HG03097 (cell line): ENCODE results near the gene SBK1.

ENCODE experiments used
- ATAC-seq: cut with Tn5 transposase; IDR thresholded peaks from one replicate; pipeline ENCODE4 v1.9.1; 2021; ENCODE audit not compliant: unreplicated experiment, low FRiP score

SBK1 gene

GRCh38 chr16:28303132-28303531 lies 10.8 kb downstream of the SBK1 start:
- ATAC-seq = no peak

- ATAC-seq = no peak
Observed at GRCh38 chr16:28304214-28304613, 11.9 kb downstream of the SBK1 start.

GRCh38 chr16:28307936-28308335 lies 15.6 kb downstream of the SBK1 start:
- no peak for ATAC-seq

- no peak for ATAC-seq
Observed at GRCh38 chr16:28308794-28309584, 16.7 kb downstream of the SBK1 start.

- ATAC-seq = no peak
Observed at GRCh38 chr16:28309811-28310311, 17.5 kb downstream of the SBK1 start.

GRCh38 chr16:28310796-28311195 lies 18.5 kb downstream of the SBK1 start:
- no peak for ATAC-seq

GRCh38 chr16:28311413-28311812 lies 19.1 kb downstream of the SBK1 start:
- no peak for ATAC-seq

GRCh38 chr16:28311913-28312312 lies 19.6 kb downstream of the SBK1 start:
- no peak for ATAC-seq

GRCh38 chr16:28312327-28312726 lies 20.0 kb downstream of the SBK1 start:
- ATAC-seq = no peak

- no peak for ATAC-seq
Observed at GRCh38 chr16:28313587-28313986, 21.3 kb downstream of the SBK1 start.

GRCh38 chr16:28316054-28316453 lies 23.7 kb downstream of the SBK1 start:
- no peak for ATAC-seq

- no peak for ATAC-seq
Observed at GRCh38 chr16:28317040-28317880, 24.9 kb downstream of the SBK1 start.

GRCh38 chr16:28318042-28318744 lies 25.9 kb downstream of the SBK1 start:
- ATAC-seq = no peak

- no peak for ATAC-seq
Observed at GRCh38 chr16:28319476-28320022, 27.2 kb downstream of the SBK1 start.

- ATAC-seq = no peak
Observed at GRCh38 chr16:28320023-28320561, 27.8 kb downstream of the SBK1 start.

- ATAC-seq = no peak
Observed at GRCh38 chr16:28320741-28321140, 28.4 kb downstream of the SBK1 start.

- no peak for ATAC-seq
Observed at GRCh38 chr16:28321700-28322411, 29.5 kb downstream of the SBK1 start.

- ATAC-seq = no peak
Observed at GRCh38 chr16:28324235-28324886, 32.0 kb downstream of the SBK1 start.

- no peak for ATAC-seq
Observed at GRCh38 chr16:28324887-28325279, 32.6 kb downstream of the SBK1 start.
